Panc1 (cell line): ENCODE results near the gene LGALS4. TPM values are rescaled to one million over a fixed set of nuclear protein-coding genes. Genes with fewer than 3 reads are reported as not detected.
A peak's percentile ranks its signal among the peaks of the same experiment; 100 is the strongest.

ENCODE experiments used
- ATAC-seq: fragments of 200-7000 bp; cut with Tn5 transposase; 2 replicates; pipeline ENCODE4 v1.9.1; 2020; ENCODE audit warnings: mild to moderate bottlenecking, moderate library complexity
- BruUV-seq: library from RNA; stranded (reverse); fragments of 400-500 nt; replicated peaks from 2 replicates; lab custom pipeline; 2021; lab: Mats Ljungman, UMichigan
- CTCF ChIA-PET: fragments of 300-600 bp; sonication (Branson Sonifier 250); formaldehyde crosslinking; loops from one replicate; lab custom pipeline; 2022; ENCODE audit warnings: antibody characterized with exemption; lab: Charles Lee
- POLR2A ChIA-PET: fragments of 300-600 bp; sonication (Branson Sonifier 250); formaldehyde crosslinking; loops from one replicate; lab custom pipeline; 2022; ENCODE audit warnings: antibody characterized with exemption; lab: Charles Lee
- DNase-seq: peaks from one replicate; pipeline ENCODE4 v3.0.0-alpha.2; 2010; ENCODE audit warnings: low read depth, low spot score
- H3K27ac ChIP-seq: 2 replicates; pipeline ENCODE4 v1.5.1; 2011; ENCODE audit warnings: mild to moderate bottlenecking, low read length, inconsistent platforms
- H3K27me3 ChIP-seq: fragments of 200-500 bp; sonication (Bioruptor generic); 2 replicates; pipeline ENCODE4 v1.6.0; 2014; ENCODE audit warnings: low read length, inconsistent platforms; ENCODE audit not compliant: control insufficient read depth, insufficient read depth
- H3K36me3 ChIP-seq: fragments of 200-500 bp; sonication (Bioruptor generic); 2 replicates; pipeline ENCODE4 v1.5.1; 2014; ENCODE audit warnings: inconsistent platforms, mild to moderate bottlenecking, low read length, moderate library complexity; ENCODE audit not compliant: control insufficient read depth, insufficient read depth
- H3K4me1 ChIP-seq: 2 replicates; pipeline ENCODE4 v1.5.1; 2011; ENCODE audit warnings: inconsistent platforms, mild to moderate bottlenecking, low read length, moderate library complexity; ENCODE audit not compliant: control insufficient read depth, insufficient read depth
- H3K4me3 ChIP-seq, 2 experiments: 2 replicates each; pipeline ENCODE4 v1.5.1; 2011 to 2012; ENCODE audit warnings: low read depth in 2 of 2, low read length in 2 of 2, mild to moderate bottlenecking in 2 of 2, inconsistent platforms in 1 of 2, moderate library complexity in 1 of 2
- H3K9me3 ChIP-seq: fragments of 200-500 bp; sonication (Bioruptor generic); 2 replicates; pipeline ENCODE4 v1.5.1; 2014; ENCODE audit warnings: low read depth, mild to moderate bottlenecking, inconsistent platforms, low read length, moderate library complexity; ENCODE audit not compliant: control insufficient read depth, insufficient read depth
- CTCF ChIP-seq: fragments of 450-650 bp; IDR thresholded peaks from 2 replicates; pipeline ENCODE4 v1.5.1; 2017; ENCODE audit warnings: mild to moderate bottlenecking
- POLR2AphosphoS5 ChIP-seq: IDR thresholded peaks from 2 replicates; pipeline ENCODE4 v1.6.1; 2012; ENCODE audit warnings: mild to moderate bottlenecking, low read depth, low read length, moderate library complexity
- SIN3A ChIP-seq: IDR thresholded peaks from 2 replicates; pipeline ENCODE4 v1.6.1; 2012; ENCODE audit warnings: low read depth, mild to moderate bottlenecking, low read length, moderate library complexity, borderline replicate concordance; ENCODE audit not compliant: insufficient read depth
- TCF7L2 ChIP-seq: IDR thresholded peaks from 2 replicates; pipeline ENCODE4 v1.6.1; 2011; ENCODE audit warnings: mild to moderate bottlenecking, low read depth, low read length, inconsistent platforms
- in situ Hi-C: cut with HindIII; loops from 2 replicates; pipeline ENCODE4 v1.10.0; 2016; ENCODE audit warnings: low sequenced_read_pairs, low pct_unique_long_range_greater_than_20kb
- intact Hi-C: fragments of 100-400 bp; cut with micrococcal nuclease; formaldehyde crosslinking; loops from one replicate; pipeline ENCODE4 v1.10.0; 2022; ENCODE audit not compliant: unreplicated experiment
- total RNA-seq: library from RNA; stranded (reverse); gene quantifications from one replicate; pipeline ENCODE4 v1.2.1, GENCODE V29; 2021; ENCODE audit not compliant: unreplicated experiment
- TF ChIP-seq, protein P1 (sequence below), 2 experiments: IDR thresholded peaks; 2 replicates each; pipeline ENCODE4 v1.6.1; 2011 to 2012; ENCODE audit warnings: low read depth in 2 of 2, control low read depth in 1 of 2, low read length in 1 of 2, mild to moderate bottlenecking in 1 of 2, moderate library complexity in 1 of 2; ENCODE audit not compliant: insufficient read depth in 1 of 2

The LGALS4 gene
- total RNA-seq, 1 experiment from 2014 or later, result 3.9 TPM

DNA sequence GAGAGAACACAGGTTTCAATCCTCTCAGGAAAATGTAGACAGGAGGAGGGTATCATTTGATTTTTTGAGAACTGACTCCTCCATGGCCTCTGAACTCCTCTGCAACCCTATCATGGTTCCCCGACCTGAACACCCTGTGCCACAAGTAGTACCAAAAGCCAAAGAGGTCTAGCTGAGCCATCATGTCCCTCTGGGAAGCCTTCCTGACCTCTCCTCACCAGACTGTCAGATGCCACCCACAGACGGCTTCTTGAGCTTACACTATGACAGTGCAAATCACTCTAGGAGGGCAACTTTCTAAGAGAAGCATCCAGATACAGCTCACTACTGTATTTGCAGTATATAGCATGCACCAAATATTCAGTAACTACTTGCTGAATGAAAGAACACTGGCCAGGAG, 33.4 kb upstream of the LGALS4 start:
- Histone ChIP-seq H3K4me1 (peaks cover 68% of the 10 kb centered on the region), H3K4me3 (no peak overlapping the region), H3K36me3 (peaks cover 68% of the 10 kb centered on the region), H3K27me3 (no peaks in the 10 kb centered on the region), H3K9me3 (no peaks in the 10 kb centered on the region), H3K27ac (peak overlapping the region; percentile 42)
- POLR2A ChIA-PET, result interaction anchor here (0.6 to 1.1 kb wide), 5 partner anchors 12 to 443 kb away, joined by 3 to 11 read pairs (median 4); partner anchors contain the start of gene FAM98C
- no peak for DNase-seq
- CTCF ChIA-PET, result interaction anchor here (0.5 kb wide), 1 partner anchor 160 kb away, joined by 5 read pairs; no protein-coding TSS in a partner anchor
- ATAC-seq, result no peak
- BruUV-seq, result no TSS peak
- in situ Hi-C loops, result loop anchor here (10.0 kb wide), 1 partner anchor 89 kb away; the partner anchor contains the start of genes MRPS12 and SARS2
- intact Hi-C loops, result no loop called here
- TF ChIP-seq SIN3A, result no peak
- no peak for TF ChIP-seq POLR2AphosphoS5
- TF ChIP-seq TCF7L2, result no peak
- TF ChIP-seq, protein P1, sequence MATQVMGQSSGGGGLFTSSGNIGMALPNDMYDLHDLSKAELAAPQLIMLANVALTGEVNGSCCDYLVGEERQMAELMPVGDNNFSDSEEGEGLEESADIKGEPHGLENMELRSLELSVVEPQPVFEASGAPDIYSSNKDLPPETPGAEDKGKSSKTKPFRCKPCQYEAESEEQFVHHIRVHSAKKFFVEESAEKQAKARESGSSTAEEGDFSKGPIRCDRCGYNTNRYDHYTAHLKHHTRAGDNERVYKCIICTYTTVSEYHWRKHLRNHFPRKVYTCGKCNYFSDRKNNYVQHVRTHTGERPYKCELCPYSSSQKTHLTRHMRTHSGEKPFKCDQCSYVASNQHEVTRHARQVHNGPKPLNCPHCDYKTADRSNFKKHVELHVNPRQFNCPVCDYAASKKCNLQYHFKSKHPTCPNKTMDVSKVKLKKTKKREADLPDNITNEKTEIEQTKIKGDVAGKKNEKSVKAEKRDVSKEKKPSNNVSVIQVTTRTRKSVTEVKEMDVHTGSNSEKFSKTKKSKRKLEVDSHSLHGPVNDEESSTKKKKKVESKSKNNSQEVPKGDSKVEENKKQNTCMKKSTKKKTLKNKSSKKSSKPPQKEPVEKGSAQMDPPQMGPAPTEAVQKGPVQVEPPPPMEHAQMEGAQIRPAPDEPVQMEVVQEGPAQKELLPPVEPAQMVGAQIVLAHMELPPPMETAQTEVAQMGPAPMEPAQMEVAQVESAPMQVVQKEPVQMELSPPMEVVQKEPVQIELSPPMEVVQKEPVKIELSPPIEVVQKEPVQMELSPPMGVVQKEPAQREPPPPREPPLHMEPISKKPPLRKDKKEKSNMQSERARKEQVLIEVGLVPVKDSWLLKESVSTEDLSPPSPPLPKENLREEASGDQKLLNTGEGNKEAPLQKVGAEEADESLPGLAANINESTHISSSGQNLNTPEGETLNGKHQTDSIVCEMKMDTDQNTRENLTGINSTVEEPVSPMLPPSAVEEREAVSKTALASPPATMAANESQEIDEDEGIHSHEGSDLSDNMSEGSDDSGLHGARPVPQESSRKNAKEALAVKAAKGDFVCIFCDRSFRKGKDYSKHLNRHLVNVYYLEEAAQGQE (IDR thresholded peaks at IDR 0.05; ENCODE audit: insufficient read depth in 1 of 2, low read depth in 2 of 2, low read length in 1 of 2), result no peak

DNA sequence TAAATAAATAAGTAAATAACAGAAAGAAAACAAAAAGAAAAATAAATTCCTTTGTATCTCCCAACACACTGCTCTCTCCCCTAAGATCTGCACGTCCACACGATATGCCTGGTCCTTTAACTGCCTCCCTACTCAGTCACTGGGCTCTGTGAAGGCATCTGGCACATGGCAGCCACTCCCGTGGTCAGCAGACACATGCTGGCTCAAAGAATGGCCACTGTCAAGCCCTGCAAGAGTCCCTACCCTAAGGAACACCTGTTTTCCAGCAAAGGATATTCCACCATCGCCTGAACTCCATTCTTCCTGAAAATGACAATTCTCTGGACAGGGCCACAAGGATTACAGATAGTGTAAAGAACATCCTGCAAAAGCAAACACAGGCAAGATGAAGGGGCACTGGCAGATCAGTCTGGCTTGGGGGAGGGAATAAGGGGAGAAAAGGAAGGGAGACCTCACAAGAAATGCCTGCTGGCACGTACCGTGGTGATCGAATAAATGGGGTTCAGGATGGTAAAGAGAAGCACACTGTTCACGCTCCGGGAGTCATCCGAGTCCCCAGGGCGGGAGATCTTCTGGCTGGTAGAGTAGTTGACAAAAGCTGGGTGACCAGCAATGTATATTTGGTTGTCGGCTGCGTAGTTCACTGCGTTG, 32.8 kb upstream of the LGALS4 start:
- no TSS peak for BruUV-seq
- Histone ChIP-seq H3K27me3 (no peaks in the 10 kb centered on the region), H3K36me3 (peaks cover 74% of the 10 kb centered on the region), H3K4me1 (peaks cover 69% of the 10 kb centered on the region), H3K9me3 (no peaks in the 10 kb centered on the region), H3K4me3 (no peak overlapping the region), H3K27ac (peak overlapping the region; percentile 42)
- intact Hi-C loops (no loop called here), in situ Hi-C loops (loop anchor here (10.0 kb wide), 1 partner anchor 89 kb away; the partner anchor contains the start of genes MRPS12 and SARS2)
- TF ChIP-seq POLR2AphosphoS5, result no peak
- TF ChIP-seq, protein P1 (IDR thresholded peaks at IDR 0.05; ENCODE audit: insufficient read depth in 1 of 2, low read depth in 2 of 2, low read length in 1 of 2), result no peak
- TF ChIP-seq SIN3A, result no peak
- no peak for TF ChIP-seq CTCF
- TF ChIP-seq TCF7L2, result no peak
- ATAC-seq (no peak), DNase-seq (no peak)
- ChIA-PET CTCF (no interaction called here), POLR2A (interaction anchor here (0.6 to 1.1 kb wide), 4 partner anchors 12 to 443 kb away, joined by 3 to 6 read pairs (median 4); partner anchors contain the start of gene FAM98C)
